Chondrocyte (in vitro differentiated cells): ENCODE data around the gene DPP7. TPM values are rescaled to one million over a fixed set of nuclear protein-coding genes. Genes with fewer than 3 reads are reported as not detected.
A peak's percentile ranks its signal among the peaks of the same experiment; 100 is the strongest.

Experiments
- DNase-seq: peaks from one replicate; pipeline ENCODE4 v3.0.0; 2021; ENCODE audit warnings: mixed read lengths, low spot score
- H3K27ac Mint-ChIP-seq: one replicate; pipeline ENCODE4 v1.8.0; 2021; ENCODE audit warnings: mild to moderate bottlenecking, moderate library complexity, mixed read lengths; ENCODE audit not compliant: unreplicated experiment
- H3K27me3 Mint-ChIP-seq: 2 replicates; pipeline ENCODE4 v1.8.0; 2021; ENCODE audit warnings: low read depth, mixed read lengths
- H3K36me3 Mint-ChIP-seq: 2 replicates; pipeline ENCODE4 v1.8.0; 2021; ENCODE audit warnings: low read depth, mixed read lengths
- H3K4me1 Mint-ChIP-seq: 2 replicates; pipeline ENCODE4 v1.8.0; 2021; ENCODE audit warnings: low read depth, mild to moderate bottlenecking, mixed read lengths
- H3K4me3 Mint-ChIP-seq: one replicate; pipeline ENCODE4 v1.8.0; 2021; ENCODE audit warnings: mild to moderate bottlenecking, moderate library complexity, mixed read lengths; ENCODE audit not compliant: unreplicated experiment
- H3K9me3 Mint-ChIP-seq: 2 replicates; pipeline ENCODE4 v1.8.0; 2021; ENCODE audit warnings: low read depth, mixed read lengths
- total RNA-seq: library from RNA; stranded (reverse); gene quantifications from 3 replicates; pipeline ENCODE4 v1.2.1, GENCODE V29; 2021
- TF ChIP-seq, protein P1 (sequence below): fragments of 200-600 bp; sonication (generic); IDR thresholded peaks from 2 replicates; pipeline ENCODE4 v1.5.0; 2021; ENCODE audit warnings: antibody characterized with exemption, mild to moderate bottlenecking, moderate library complexity

Gene DPP7
- total RNA-seq, 1 donor from 2014 or later, result 82.2 TPM

DNA sequence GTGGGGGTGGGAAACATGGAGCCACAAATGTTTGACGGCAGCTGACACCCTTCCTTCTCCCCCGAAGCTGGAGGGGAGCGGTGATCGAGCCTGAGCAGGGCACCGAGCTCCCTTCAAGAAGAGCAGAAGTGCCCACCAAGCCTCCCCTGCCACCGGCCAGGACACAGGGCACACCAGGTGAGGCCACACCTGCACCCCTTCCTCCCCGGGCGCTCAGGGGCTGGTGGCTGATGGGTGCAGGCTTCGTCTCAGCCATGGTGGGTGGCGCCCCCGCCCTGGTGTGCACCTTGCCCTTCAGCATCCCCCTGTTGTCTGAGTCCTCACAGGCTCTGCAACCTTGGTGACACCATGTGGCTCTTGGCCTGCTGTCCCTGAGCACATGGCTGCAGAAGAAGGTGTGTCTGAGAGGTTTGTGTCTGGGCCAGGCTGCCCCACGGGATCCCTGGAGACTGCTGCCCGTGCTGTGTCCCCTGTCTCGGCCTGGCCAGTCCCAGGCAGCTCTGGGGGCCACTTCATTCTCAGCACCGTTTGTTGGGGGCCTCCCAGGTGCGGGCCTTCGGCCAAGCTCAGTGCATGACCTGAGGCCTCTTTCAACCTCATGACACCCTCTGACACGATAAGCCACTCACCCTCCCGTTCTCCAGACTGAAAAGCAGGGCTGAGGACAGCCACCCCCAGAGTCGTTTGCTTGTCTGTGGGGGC lies 16.6 kb downstream of the DPP7 start:
- no peak overlapping the region for H3K4me3 Mint-ChIP-seq
- H3K27me3 Mint-ChIP-seq, result no peaks in the 10 kb centered on the region
- no peaks in the 10 kb centered on the region for H3K9me3 Mint-ChIP-seq
- H3K4me1 Mint-ChIP-seq, result no peaks in the 10 kb centered on the region
- no peak for DNase-seq
- H3K36me3 Mint-ChIP-seq, result peaks cover 18% of the 10 kb centered on the region
- TF ChIP-seq, protein P1, sequence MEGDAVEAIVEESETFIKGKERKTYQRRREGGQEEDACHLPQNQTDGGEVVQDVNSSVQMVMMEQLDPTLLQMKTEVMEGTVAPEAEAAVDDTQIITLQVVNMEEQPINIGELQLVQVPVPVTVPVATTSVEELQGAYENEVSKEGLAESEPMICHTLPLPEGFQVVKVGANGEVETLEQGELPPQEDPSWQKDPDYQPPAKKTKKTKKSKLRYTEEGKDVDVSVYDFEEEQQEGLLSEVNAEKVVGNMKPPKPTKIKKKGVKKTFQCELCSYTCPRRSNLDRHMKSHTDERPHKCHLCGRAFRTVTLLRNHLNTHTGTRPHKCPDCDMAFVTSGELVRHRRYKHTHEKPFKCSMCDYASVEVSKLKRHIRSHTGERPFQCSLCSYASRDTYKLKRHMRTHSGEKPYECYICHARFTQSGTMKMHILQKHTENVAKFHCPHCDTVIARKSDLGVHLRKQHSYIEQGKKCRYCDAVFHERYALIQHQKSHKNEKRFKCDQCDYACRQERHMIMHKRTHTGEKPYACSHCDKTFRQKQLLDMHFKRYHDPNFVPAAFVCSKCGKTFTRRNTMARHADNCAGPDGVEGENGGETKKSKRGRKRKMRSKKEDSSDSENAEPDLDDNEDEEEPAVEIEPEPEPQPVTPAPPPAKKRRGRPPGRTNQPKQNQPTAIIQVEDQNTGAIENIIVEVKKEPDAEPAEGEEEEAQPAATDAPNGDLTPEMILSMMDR, result no peak
- H3K27ac Mint-ChIP-seq, result no peak overlapping the region

DNA sequence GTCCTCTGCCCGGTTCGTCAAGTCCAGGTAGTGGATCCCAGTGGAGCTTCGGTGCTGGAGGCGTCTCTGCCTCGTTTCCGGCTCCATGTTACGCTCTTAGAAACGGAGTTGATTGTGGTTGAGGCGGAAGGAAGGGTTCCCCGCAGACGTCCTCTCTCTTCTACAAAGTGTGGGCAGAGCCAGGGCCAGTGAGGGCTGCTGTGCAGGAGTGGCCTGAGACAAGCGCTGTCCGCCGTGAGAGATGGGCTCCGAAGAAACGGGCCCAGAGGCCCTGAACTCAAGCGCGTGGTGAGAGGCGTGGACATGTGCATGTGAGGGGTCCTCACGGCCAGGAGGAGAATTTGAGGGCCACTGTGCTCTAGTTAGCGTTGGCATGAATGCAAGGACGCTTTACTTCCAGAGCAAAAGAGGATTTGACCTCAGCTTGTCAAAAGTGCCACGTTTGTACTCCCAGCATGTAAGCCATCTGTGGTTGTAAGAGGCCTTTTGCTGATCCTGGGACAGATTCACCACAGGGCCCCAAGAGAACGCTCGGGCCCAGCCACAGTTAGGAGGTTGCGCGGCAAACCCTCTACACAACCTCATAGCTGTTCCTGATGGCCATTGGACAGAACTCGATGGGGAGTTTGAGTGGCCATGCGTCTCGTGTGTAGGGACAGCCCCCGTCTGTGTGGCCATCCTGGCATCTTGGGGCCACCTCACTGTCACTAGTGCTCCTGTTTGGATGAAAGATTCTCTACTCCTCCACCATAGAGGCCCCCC lies 17.6 kb downstream of the DPP7 start:
- no peaks in the 10 kb centered on the region for H3K4me1 Mint-ChIP-seq
- no peak overlapping the region for H3K4me3 Mint-ChIP-seq
- H3K36me3 Mint-ChIP-seq, result peaks cover 21% of the 10 kb centered on the region
- no peaks in the 10 kb centered on the region for H3K27me3 Mint-ChIP-seq
- no peak for DNase-seq
- no peaks in the 10 kb centered on the region for H3K9me3 Mint-ChIP-seq
- TF ChIP-seq, protein P1, result no peak
- H3K27ac Mint-ChIP-seq, result no peak overlapping the region

DNA sequence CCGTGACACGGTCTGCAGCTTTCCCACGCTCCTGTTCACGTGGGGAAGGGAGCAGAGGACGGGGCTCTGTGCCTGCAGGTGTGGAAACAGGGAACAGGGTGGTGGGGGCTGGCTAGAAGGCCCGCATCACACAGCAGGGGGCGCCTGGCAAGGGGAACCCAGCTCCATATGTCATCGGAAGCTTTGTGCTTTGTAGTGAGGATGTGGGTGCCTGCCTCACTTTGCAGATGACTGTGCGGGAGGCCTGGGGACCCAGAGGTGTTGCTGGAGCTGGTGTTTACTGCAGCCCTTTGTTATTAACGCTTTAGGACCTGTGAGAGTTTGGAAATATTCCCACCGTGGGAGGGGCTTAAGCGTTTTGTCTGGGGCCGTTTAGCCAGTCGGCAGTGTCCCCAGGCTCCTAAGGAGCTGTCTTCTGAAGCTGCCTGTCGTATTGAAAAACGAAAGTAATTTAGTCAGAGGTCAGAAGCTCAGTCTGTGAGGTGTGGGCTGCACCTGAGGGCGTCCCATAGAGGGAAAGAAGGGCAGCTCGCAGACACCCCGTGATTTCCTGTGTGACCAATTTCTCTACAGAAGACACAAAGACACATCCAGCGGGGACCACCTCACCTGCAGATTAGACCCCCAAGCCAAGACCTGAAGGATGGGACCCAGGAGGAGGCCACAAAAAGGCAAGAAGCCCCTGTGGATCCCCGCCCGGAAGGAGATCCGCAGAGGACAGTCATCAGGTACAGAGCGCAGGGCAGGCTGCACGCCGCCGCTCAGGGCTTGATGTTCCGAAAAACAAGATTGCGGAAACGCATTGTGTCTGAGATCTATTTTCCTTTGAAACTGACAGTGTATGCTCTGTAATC lies 18.6 kb downstream of the DPP7 start:
- Mint-ChIP-seq H3K4me3 (no peak overlapping the region), H3K4me1 (no peaks in the 10 kb centered on the region), H3K27ac (no peak overlapping the region), H3K9me3 (no peaks in the 10 kb centered on the region), H3K27me3 (no peaks in the 10 kb centered on the region), H3K36me3 (peaks cover 21% of the 10 kb centered on the region)
- TF ChIP-seq, protein P1, result peak; percentile 19
- DNase-seq, result no peak

DNA sequence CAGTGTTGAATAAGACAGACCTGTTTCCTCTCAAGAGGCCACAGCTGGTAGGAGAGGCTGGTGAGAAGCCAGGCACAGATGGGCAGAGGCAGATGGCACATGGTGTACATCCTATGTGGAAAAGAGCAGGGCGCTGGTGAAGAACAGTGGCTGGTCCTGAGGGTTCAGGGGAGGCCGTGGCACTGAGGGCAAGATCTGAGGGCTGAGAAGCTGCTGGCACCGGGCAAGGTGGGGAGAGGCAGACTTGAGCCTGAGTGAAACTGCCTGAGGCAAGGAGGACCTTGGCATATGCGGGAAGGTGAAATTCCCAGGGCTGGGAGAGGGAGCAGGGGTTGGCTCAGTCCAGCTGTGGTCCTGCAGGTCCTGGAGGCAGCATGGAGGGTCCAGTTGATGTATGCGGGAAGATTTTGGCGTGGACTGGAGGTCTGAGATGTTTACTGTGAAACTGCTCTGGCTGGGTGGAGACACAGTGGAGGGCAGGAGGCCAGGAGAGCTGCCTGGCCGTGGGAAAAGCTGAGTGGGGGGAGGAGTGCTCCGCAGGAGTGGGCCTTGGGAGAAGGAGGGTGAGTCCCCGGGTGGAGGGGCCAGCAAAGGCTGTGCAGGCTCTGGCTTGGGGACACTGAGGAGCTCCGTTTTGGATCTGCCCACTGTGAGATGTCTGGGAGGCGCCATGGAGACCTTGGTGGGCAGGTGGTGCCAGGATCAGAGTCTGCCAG lies 25.1 kb downstream of the DPP7 start:
- no peak for DNase-seq
- no peaks in the 10 kb centered on the region for H3K9me3 Mint-ChIP-seq
- peaks cover 36% of the 10 kb centered on the region for H3K4me1 Mint-ChIP-seq
- no peaks in the 10 kb centered on the region for H3K27me3 Mint-ChIP-seq
- peak overlapping the region; percentile 22 for H3K4me3 Mint-ChIP-seq
- H3K27ac Mint-ChIP-seq, result peak overlapping the region; percentile 45
- TF ChIP-seq, protein P1, result no peak
- H3K36me3 Mint-ChIP-seq, result peaks cover 6% of the 10 kb centered on the region
